ENCODE results near the gene MEX3D. TPM values are rescaled to one million over a fixed set of nuclear protein-coding genes. Genes with fewer than 3 reads are reported as not detected.

The MEX3D gene
- total and polyA plus RNA-seq, 2 donors from 2014 or later, result 5.4 to 19.3 TPM

DNA sequence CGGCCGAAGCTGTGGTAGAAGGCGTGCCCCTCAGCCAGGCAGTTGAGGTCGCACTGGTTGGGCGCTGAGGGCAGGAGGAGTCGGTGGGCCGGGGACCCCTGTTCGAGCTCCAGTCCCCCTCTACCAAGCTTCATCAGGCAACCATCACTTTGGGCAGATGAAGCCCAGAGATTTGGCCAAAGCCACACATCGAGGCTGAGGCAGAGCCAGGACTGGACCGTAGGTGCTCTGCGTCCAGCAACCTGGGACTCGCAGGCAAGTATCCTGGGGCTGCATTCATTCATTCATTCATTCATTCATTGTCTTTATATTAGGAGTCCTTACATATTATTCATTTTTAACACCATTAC lies 59.6 kb downstream of the MEX3D start:
- DNase-seq (no peak), FAIRE-seq (no peak)
- H3K4me1 ChIP-seq (ENCODE audit: control insufficient read depth in 2 of 3, insufficient read depth in 2 of 3, low read depth in 1 of 3, low read length in 3 of 3), result peaks cover 0 to 6% (median 0%) of the 10 kb centered on the region in 3 donors
- H3K9ac ChIP-seq (ENCODE audit: low read length in 3 of 3), result no peak overlapping the region
- peak overlapping the region in 1 of 3 donors; percentile 35 for H3K4me3 ChIP-seq (ENCODE audit: low read length in 3 of 3)
- TF ChIP-seq, protein P1, sequence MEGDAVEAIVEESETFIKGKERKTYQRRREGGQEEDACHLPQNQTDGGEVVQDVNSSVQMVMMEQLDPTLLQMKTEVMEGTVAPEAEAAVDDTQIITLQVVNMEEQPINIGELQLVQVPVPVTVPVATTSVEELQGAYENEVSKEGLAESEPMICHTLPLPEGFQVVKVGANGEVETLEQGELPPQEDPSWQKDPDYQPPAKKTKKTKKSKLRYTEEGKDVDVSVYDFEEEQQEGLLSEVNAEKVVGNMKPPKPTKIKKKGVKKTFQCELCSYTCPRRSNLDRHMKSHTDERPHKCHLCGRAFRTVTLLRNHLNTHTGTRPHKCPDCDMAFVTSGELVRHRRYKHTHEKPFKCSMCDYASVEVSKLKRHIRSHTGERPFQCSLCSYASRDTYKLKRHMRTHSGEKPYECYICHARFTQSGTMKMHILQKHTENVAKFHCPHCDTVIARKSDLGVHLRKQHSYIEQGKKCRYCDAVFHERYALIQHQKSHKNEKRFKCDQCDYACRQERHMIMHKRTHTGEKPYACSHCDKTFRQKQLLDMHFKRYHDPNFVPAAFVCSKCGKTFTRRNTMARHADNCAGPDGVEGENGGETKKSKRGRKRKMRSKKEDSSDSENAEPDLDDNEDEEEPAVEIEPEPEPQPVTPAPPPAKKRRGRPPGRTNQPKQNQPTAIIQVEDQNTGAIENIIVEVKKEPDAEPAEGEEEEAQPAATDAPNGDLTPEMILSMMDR (IDR thresholded peaks at IDR 0.05; ENCODE audit: borderline replicate concordance, extremely low read depth, insufficient read depth), result no peak
- intact Hi-C loops (cut with DNase I), result no loop called here
- peaks cover 11% of the 10 kb centered on the region for H3K27me3 ChIP-seq (ENCODE audit: control insufficient read depth, insufficient read depth, low read length)
- H3K36me3 ChIP-seq (ENCODE audit: control insufficient read depth in 2 of 3, insufficient read depth in 3 of 3, low read length in 3 of 3), result no peaks in the 10 kb centered on the region
- no peaks in the 10 kb centered on the region for H3K9me3 ChIP-seq (ENCODE audit: control insufficient read depth in 2 of 3, insufficient read depth in 1 of 3, low read length in 3 of 3)
- no peak overlapping the region for H3K27ac ChIP-seq (ENCODE audit: low read depth in 2 of 2, low read length in 2 of 2)

DNA sequence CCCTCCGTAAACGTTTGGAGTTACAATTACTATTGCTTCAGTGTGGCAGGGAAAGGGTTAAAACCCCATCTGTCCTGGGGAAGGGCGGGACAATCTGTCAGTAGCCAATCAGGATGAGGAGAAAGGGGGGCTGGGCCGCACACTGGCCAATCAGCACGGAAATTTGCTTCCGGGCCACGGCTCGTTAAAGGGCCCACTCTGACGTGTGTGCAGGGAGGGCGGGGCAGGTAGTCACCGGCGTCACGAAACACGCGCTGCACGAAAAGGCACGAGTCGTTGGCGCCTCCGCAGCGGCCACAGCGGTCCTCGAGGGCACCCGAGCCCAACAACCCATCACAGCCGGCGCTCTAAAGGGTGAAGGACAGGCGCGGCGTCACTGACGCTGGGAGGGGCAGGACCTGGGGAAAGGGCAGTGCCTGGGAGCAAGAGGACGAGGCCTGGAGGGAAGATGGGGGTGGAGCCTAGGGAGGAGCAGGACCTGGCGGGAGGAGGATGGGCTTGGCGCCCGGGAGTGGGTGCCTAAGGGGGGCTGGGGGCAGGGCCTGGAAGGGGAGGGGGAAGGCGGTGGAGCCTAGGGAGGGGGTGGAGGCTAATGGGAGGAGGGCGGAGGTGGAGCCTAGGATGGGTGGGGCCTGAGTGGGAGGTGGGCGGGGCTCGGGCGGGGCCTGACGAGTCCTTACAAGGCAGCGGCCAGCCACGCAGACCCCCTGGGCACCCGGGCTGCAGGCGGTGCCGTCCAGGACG lies 60.2 kb downstream of the MEX3D start:
- no peaks in the 10 kb centered on the region for H3K9me3 ChIP-seq (ENCODE audit: control insufficient read depth in 2 of 3, insufficient read depth in 1 of 3, low read length in 3 of 3)
- H3K4me3 ChIP-seq (ENCODE audit: low read length in 3 of 3), result peak overlapping the region; percentile 19 to 56 (median 36)
- peak; percentile 79 for FAIRE-seq
- H3K27me3 ChIP-seq (ENCODE audit: control insufficient read depth, insufficient read depth, low read length), result peaks cover 15% of the 10 kb centered on the region
- peaks cover 0 to 6% (median 0%) of the 10 kb centered on the region in 3 donors for H3K4me1 ChIP-seq (ENCODE audit: control insufficient read depth in 2 of 3, insufficient read depth in 2 of 3, low read depth in 1 of 3, low read length in 3 of 3)
- peak overlapping the region; percentile 63 to 87 for H3K27ac ChIP-seq (ENCODE audit: low read depth in 2 of 2, low read length in 2 of 2)
- peak overlapping the region in 1 of 3 donors; percentile 12 for H3K9ac ChIP-seq (ENCODE audit: low read length in 3 of 3)
- intact Hi-C loops (cut with DNase I), result no loop called here
- TF ChIP-seq, protein P1 (IDR thresholded peaks at IDR 0.05; ENCODE audit: borderline replicate concordance, extremely low read depth, insufficient read depth), result no peak
- no peaks in the 10 kb centered on the region for H3K36me3 ChIP-seq (ENCODE audit: control insufficient read depth in 2 of 3, insufficient read depth in 3 of 3, low read length in 3 of 3)
- DNase-seq, result peak; percentile 96 to 97 (median 97)

DNA sequence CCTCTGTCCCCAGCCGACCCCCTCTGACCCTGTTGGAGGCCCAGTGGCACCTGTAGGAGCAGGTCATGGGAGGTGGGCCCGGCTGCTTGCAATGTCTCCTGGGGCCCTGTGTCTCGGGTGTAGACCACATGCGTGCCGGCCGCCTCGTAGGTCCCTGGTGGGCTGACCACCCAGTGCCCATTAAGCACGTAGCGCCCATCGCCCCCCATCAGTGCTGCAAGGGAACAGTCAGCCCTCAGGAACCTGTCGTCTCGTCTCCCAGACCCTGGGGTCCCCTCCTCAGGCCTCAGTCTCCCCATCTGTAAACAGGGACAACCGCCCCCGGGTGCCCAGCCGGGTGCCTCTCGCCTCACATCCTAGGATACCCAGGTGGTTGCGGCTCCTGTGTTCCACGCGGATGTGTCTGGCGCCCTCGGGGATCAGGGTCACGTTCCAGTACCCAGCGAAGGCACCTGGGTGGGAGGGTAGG lies 60.9 kb downstream of the MEX3D start:
- peaks cover 0 to 6% (median 0%) of the 10 kb centered on the region in 3 donors for H3K4me1 ChIP-seq (ENCODE audit: control insufficient read depth in 2 of 3, insufficient read depth in 2 of 3, low read depth in 1 of 3, low read length in 3 of 3)
- peaks cover 19% of the 10 kb centered on the region for H3K27me3 ChIP-seq (ENCODE audit: control insufficient read depth, insufficient read depth, low read length)
- H3K27ac ChIP-seq (ENCODE audit: low read depth in 2 of 2, low read length in 2 of 2), result no peak overlapping the region
- H3K36me3 ChIP-seq (ENCODE audit: control insufficient read depth in 2 of 3, insufficient read depth in 3 of 3, low read length in 3 of 3), result no peaks in the 10 kb centered on the region
- DNase-seq (peak in 1 of 5 donors; percentile 81), FAIRE-seq (no peak)
- TF ChIP-seq, protein P1 (IDR thresholded peaks at IDR 0.05; ENCODE audit: borderline replicate concordance, extremely low read depth, insufficient read depth), result no peak
- H3K9ac ChIP-seq (ENCODE audit: low read length in 3 of 3), result no peak overlapping the region
- intact Hi-C loops (cut with DNase I), result no loop called here
- peak overlapping the region in 1 of 3 donors; percentile 56 for H3K4me3 ChIP-seq (ENCODE audit: low read length in 3 of 3)
- H3K9me3 ChIP-seq (ENCODE audit: control insufficient read depth in 2 of 3, insufficient read depth in 1 of 3, low read length in 3 of 3), result no peaks in the 10 kb centered on the region
